ENCODE measurements around the gene HMCN2.
"Not testable (repeated sequence)": the region's sequence is repeated elsewhere in the genome, so short reads cannot be mapped to it uniquely, and the experiment has no call there.

HMCN2 gene

DNA sequence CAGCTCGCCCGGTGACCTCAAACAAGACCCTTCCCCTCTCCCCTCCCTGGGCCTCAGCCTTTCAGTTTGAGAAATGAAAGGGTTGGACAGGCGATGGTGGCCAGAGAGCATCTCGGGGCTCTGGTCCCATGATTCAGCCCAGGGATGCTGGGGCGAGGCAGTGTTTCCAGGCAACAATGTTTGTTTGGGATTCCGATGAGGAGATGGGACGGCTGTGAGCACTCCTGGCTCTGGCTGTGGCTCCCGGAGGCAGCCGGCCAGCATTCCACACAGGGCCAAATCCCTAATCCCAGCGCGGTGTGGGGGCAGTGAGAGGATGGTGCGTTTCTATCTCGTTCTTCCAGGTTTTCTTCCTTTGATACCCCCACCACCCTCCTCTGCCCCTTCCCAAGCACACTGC lies 66.0 kb downstream of the HMCN2 start:
- no peak for DNase-seq

DNA sequence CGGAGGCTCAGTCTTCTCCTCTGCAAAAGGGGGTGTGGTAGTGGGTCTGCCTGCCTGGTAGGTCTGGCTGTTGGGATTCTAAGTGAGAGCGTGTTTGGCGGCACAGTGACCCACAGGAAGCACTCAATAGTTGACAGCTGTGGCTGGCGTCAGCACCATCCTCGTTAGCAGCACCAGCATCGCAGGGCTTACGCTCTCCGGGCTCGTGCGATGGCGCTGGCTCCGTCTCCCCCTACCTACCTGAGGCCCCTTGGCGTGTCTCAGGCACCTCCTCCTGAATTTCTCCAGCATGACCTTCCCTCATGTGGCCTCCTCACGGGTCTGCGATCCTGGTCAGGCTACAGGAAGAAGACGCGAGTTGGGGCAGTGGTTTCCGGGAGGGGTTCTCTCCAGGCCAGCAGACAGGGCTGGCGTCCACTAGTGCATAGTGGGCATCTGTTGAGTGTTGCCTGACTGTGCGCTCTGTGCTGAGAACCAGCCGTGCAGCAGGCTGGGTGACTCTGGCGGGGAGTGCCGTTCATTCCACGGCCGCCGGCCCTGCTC lies 66.9 kb downstream of the HMCN2 start:
- no peak for DNase-seq

DNA sequence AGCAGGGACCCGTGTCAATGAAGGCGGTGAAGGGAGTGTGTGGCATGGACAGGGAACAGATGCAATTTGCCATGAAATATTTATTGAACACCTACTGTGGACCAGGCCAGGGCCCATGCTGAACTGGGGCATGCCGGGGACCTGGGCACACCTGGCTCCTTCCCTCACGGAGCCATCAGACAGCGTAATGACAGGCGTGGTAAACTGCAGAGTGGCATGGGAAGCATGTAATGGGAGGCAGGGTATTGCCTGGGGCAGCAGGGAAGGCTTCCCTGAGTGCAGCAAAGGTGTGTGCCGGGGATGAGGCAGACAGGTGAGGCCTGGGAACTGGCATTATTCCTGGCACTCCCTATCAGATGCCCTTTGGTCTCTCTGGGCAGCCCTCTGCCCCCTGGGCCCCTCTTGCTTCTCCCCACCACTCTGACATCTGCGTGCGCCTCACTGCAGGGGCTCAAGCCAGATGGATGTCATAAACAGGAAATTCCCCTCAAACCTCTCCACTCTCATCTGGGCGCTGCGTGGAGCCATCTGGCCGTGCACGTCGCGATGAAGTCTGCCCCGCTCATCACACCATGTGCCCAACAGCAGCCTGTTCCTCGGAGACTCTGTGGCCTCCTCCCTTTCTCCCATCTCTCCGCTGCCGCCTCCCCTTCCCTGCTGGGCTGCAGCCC lies 67.6 kb downstream of the HMCN2 start:
- no peak for DNase-seq

DNA sequence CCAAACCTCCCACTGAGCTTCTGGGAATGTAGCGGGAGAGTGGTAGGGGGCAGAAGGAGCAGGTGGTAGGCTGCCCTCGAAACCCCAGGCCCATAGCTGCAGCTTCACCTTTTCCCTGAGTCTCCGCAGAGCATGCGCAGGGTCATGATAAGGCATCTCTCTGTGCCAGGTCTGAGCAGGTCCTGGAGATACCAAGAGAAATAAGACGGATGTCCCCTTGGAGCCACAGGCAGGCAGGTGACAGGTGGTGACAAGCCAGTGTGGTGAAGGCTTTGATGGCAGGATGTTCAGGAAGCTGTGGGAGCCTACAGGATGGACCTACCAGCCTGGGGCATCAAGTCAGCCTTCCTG lies 68.1 kb downstream of the HMCN2 start:
- no peak for DNase-seq

DNA sequence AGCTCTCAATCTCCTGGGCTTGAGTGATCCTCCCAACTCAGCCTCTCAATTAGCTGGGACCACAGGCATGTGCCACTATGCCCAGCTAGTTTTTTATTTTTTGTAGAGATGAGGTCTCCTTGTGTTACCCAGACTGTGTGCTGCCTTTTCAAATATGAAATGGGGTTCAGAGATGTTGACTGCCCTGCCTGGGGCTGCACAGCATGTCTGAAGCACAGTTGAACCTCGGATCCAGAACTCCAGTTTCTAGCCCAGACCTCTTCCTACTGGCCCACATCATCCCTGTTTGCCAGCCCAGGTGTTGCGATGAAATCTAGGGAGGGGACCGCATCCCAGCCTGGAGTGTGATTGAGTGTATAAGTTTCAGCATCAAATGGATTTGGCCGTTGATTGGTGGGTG lies 69.4 kb downstream of the HMCN2 start:
- no peak for DNase-seq

DNA sequence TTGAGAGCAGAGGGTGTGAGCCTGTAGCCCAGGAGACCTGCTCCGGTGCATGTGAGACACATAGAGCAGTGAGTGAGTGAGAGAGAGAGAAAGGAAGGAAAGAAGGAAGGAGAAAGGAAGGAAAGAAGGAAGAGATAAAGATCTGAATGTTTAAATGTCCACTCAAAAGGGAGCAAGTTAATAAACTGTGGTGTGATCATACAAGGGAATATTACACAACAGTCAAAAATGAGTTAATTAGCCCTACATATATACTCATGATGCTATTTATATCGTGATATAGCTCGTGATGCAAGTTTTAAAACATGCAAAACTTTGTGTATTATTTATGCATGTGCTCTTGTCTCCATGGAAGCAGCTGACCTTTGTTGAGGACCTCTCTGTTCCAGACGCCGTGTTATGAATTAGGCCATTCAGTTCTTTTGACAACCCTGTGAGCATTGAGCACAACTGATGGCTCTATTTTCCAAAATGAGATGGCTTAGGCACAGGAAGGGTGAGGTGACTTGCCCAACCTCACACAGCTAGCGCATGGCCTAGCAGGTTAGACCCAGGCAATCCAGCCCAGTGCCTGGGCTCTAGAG lies 70.6 kb downstream of the HMCN2 start:
- DNase-seq: no peak

DNA sequence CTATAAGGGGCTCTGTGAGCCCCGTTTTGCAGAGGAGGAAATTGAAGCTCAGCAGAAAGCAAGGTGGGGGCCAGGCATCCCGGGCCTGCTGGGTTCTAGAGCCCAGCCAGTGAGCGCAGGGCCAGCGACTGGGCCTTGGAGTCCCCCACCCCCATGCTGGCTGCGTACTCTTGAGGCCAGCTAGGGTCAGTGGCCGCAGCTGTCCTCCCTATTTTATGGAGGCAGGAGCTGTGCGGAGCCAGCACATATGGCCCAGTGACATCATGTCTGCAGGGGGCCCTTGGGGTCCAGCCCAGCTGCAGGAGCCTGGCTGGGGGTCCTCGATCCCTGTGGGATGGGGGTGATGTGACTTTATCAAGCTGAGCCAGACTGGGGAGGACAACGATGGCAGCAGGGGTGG lies 71.3 kb downstream of the HMCN2 start:
- no peak for DNase-seq

DNA sequence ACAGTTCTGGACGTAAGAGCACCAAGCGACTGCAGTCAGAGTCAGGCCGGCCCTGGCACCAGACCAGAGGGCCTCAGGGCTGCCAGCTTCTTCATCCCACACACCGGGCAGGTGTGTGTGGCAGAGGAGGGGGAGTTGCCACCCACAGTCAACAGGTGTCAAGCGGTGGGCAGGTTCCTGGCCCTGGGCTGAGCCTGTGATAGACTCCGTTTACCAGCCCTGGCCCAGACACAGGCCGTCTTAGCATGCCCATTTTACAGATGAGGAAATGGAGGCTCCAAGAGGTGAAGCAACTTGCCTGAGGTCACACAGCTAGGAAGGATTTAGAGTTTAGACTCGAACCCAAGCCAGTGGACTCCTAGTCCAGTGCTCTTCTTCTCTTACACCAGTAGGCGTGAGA lies 71.8 kb downstream of the HMCN2 start:
- no peak for DNase-seq

DNA sequence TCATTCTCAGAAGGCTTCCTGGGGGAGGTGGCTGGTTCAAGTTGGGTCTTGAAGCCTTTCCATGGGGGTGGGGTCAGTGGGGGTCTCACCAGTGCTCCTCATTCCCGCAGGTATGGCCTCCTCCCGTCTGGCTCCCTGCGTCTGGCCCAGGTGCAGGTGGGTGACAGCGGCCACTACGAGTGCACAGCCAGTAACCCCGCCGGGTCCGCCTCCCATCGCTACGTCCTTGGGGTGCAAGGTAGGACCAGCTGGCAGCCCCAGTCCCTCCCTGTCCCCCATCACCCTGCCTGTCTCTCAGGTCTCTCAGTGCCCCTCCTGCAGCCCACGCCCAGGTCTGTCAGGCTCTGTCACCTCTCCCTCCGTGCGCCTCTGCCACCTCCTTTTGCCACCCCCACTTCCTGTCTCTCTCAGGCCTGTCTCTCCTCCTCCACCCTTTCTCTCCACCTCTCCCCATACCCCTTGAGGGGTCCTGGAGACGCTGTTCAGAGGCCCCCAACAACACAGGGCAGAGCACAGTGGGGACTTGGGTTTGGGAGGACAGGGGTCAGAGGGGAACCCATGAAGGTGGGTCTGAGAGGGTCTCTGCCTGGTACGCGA lies 72.3 kb downstream of the HMCN2 start:
- no peak for DNase-seq

DNA sequence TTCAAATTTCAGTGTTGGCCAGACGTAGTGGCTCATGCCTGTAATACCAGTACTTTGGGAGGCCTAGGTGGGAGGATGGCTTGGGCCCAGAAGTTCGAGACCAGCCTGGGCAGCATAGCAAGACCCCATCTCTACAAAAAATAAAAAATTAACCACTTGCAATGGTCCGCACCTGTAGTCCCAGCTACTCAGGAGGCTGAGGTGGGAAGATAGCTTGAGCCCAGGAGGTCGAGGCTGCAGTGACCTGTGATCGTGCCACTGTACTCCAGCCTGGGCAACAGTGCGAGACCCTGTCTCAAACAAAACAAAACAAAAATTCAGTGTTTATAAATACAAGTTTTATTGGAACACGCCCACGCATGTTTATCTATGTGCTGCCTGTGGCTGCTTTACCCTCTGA lies 73.3 kb downstream of the HMCN2 start:
- DNase-seq: not testable (repeated sequence)

DNA sequence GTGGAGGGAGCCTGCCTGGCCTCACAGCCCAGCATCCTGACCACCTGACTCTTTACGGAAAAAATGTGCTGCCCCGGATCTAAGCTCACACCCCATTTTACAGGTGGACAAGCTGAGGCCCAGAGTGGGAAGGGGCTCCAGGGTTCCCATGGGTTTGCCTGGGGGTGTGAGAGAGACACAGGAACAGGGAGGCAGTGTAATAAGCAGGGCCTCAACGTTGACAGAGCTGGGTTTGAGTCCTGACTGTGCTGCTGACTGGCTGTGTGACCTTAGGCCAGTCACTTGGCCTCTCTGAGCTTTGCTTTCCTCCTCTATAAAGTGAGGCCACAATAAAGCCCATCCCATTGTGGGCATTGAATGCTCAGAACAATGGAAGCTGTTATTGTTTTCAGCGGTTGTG lies 73.7 kb downstream of the HMCN2 start:
- DNase-seq: no peak

DNA sequence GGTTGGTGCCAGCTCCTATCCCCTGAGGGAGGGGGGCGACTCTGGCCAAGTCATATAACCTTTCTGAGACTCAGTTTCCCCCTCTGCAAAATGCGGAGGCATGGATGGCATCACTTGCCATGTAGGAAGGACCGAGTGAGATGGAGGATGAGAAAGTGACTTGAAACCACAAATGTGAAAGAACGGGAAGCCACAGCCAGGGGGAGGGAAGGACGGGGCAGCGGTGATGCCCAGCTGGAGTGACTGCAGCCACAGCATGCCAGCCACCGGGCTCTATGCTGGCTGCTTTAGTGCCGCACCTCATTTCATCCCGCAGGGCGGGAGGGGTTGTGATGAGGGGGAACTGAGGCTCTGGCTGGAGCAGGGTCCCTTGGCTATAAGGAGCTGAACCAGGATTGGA lies 74.5 kb downstream of the HMCN2 start:
- no peak for DNase-seq

DNA sequence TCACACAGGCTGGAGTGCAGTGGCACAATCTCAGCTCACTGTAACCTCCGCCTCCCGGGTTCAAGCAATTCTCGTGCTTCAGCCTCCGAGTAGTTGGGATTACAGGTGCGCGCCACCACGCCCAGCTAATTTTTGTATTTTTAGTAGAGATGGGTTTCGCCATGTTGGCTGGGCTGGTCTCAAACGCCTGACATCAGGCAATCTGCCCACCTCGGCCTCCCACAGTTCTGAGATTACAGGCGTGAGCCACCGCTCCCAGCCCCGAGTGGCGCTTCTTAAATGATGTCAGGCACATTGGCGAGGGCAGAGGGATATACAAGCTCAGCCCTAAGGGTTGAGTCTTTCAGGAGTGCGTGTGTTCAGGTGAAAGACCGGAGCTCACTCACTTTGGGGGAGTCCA lies 75.0 kb downstream of the HMCN2 start:
- DNase-seq: not testable (repeated sequence)

DNA sequence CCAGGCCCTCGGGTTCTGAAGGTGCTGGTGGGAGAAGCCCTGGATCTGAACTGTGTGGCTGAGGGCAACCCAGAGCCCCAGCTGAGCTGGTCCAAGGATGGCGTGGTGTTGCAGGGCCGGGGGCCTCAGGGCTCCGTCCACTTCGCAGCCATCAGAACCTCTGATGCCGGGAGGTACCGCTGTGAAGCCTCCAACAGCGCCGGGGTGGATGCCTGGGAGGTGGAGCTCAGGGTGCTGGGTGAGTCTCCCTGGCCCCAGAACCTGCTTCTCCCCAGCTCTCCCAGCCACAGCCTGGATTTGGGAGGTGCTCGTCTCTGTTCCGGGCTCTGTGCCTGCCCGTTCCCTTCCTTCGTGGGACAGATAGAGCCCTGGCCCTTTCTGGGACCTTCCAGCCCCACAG lies 75.6 kb downstream of the HMCN2 start:
- DNase-seq: no peak

DNA sequence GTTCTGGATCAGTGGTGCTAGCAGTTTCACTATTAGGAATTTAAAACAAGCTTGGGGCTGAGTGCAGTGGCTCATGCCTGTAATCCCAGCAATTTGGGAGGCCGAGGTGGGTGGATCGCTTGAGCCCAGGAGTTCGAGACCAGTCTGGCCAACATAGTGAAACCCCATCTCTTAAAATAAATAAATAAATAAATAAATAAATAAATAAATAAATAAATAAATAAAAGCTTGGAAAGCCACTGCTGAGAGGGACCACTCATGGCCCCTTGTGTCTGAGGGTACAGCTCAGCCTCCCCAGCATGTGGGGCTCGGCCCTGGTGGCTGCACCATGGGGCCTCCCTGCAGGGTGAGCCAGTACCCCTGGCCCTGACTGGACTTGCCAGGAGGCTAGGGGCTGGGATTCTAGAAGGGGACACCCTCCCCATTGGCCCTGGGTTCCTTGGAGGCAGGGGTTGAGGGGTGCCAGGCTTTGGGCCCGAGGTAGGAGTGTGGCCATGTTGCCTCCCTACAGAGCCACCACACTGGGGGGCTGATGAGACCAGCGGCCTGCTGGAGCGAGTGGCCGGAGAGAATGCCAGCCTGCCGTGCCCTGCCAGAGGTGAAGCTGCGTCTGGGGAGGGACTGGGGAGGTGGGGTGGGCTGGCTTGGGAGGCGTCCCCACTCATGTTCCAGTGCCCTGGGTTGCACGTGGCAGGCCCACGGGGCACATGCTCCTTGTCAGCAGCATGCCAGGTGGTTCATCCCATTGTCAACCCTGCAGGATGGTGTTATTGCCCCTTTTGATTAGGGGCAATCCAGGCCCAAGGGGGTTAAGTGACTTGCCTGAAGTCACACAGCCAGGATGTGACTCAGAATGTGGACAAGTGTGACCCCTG lies 76.5 kb downstream of the HMCN2 start:
- DNase-seq: no peak

DNA sequence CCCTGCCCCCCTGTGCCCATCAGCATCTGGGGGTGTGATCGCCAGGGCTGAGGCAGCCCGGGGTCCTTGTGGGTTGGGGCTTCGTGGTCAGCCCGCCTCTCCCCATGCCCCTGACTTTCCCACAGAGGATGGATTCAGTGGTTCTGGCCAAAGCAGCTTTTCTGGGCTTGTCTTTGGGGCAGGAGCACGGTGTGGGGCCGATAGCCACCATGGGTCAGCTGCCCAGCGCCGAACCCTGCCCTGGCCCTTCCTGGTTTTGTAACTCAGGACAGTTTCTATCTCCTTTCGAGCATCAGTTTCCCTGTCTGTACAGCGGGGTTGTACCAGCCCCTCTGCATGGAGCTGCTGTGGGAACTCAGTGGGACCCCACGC lies 77.1 kb downstream of the HMCN2 start:
- DNase-seq: no peak

DNA sequence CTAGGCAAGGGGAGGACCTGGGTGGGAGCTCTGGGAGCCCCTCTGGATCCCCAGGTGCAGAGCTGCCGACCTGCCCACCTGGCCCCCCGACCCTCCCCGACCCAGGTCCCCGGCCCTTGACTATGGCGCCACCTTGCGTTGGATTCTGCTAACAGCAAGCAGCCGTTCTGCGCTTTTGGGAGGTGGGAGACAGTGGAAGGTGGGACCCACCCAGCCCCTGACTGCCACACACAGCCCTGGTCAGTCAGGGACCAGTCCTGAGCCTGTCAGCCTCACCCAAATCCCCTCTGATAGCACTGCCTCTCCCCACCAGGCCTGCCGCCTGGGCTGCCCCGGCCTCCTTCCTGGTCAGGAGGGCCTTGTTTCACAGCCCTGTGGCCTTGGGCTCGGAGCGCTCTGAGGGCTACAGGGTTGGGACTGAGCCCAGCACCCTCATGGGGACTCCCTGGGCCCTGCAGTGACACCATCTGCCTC lies 77.9 kb downstream of the HMCN2 start:
- no peak for DNase-seq

DNA sequence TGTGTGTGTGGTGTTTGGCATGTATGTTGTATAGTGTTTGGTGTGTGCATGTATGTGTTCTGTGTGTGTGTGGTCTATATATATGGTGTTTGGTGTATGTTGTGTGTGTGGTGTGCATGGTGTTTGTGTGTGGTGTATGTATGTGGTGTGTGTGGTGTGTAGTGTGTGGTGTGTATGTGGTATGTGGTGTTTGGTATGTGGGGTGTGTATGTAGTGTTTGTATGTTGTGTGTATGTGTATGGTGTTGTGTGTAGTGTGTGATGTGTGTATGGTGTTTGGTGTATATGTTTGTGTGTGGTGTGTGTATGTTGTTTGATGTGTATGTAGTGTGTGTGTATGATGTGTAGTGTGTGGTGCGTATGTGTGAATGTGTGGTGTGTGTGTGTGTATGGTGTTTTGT lies 78.8 kb downstream of the HMCN2 start:
- no peak for DNase-seq

DNA sequence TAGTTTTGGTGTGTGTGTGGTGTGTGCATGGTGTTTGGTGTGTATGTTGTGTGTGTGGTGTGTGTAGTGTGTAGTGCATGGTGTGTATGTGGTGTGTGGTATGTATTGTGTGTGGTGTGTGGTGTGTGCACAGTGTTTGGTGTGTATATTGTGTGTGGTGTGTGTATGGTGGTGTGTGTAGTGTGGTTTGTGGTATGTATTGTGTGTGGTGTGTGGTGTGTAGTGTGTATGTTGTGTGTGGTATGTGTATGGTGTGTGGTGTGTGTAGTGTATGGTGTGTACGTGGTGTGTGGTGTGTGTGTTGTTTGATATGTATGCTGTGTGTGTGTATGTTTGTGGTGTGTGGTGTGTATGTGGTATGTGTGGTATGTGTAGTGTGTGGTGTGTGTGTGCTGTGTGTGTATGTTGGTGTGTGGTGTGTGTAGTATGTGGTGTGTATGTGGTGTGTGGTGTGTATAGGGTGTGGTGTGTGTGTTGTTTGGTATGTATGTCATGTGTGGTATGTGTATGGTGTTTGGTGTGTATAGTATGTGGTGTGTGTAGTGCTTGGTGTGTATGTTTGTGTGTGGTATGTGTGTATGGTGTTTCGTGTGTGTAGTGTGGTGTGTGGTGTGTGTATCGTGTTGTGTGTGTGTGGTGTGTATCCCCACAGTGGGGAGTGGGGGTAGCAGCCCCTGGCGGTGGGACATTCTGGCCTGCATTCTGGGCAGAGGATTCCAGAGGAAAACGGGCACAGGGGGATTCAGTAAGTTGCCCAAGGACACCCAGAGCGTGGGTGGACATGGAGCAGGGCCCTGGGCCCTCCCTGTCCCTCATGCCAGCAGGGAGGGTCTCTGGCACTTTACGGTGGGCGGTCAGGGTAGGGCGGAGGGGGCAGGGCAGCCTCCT lies 79.7 kb downstream of the HMCN2 start:
- DNase-seq: no peak

DNA sequence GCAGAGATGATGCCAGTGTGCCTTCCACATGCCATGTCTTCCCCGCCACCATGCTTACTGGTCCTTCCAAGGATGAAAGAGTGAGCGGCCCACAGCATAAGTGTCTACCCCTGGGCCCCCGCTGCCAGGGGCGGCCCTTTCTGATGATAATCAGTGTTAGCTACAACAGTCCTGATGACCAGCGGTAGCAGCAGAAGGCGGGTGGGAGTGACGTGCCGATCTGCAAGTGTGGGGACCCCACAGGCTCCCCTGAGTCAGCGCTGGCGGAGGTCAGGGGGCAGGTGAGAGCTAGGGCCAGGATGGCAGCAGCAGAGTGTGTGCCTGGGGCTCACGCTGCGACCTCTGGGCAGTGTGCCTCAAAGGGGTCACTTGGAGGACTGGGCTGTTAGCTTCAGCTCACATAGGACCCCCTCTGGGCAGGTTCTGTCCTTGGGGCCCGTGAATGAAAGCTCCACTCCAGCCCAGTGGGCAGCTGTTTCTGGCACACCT lies 80.4 kb downstream of the HMCN2 start:
- DNase-seq: no peak

DNA sequence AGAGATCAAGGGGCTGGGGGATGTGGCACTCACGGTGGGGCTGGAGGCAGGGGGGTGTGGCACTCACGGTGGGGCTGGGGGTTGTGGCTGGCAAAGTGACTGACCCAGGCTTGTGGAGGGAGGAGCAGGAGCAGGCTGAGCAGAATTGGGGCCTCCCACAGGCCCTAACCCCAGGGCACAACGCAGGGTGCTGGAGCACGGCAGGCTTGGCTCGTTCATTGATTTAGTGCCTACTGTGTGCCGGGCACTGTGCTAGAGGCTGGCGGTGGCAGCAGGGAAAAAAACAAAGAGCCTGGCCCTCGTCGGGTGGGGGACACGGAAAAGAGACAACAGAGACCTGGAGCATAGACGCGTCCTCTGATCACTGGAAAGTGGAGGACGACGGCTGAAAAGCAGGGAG lies 80.9 kb downstream of the HMCN2 start:
- no peak for DNase-seq

DNA sequence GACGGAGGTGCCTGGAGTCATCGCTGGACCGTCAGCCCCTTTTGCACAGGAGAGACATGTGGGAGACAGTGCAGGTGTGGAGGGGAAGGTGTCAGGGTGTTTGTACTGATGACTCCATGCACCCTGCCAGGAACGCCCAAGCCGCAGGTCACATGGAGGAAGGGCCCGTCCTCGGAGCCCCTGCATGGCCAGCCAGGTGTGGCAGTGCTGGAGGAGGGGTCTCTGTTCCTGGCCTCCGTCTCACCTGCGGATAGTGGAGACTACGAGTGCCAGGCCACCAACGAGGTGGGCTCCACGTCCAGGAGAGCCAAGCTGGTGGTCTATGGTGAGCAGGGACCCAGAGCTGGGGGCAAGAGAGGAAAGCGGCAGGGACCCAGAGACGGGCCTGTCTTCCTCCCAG lies 81.5 kb downstream of the HMCN2 start:
- DNase-seq: no peak

Measured in CD4-positive, alpha-beta T cell treated with Interleukin-12 subunit alpha and Interleukin-12 subunit beta, for 1 hour (primary cell).